ENCODE measurements around the gene SRGAP3. TPM values are rescaled to one million over a fixed set of nuclear protein-coding genes. Genes with fewer than 3 reads are reported as not detected.

SRGAP3 gene
- total RNA-seq, 1 donor: 2.5 TPM

DNA sequence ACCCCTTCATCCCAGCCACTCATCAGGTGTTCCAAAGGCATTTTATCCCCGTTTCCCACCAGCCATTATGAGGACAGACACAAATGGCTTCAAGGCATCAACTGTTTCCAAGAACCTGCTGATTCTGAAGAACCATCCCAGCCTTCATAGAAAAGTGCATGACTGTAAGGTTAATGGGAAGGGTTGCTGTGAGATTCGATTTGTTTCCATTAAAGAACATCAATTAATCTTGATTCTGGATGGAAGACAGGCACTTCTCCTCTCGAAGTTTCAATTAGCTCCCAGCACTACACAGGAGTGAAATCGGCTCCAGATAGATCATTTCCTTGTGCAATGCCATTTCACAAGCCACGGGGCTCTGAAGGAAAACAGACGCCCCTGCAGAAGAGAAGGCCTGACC, 25.8 kb downstream of the SRGAP3 start:
- no peaks in the 10 kb centered on the region for H3K4me1 ChIP-seq (ENCODE audit: insufficient read depth, low read length)
- DNase-seq (ENCODE audit: insufficient read length, low spot score, missing footprints): no peak
- no peaks in the 10 kb centered on the region for H3K79me2 ChIP-seq (ENCODE audit: insufficient read depth, low read length)
- peaks cover 5% of the 10 kb centered on the region for H3K27me3 ChIP-seq (ENCODE audit: insufficient read depth, low read length)
- TF ChIP-seq CTCF (IDR thresholded peaks at IDR 0.05; ENCODE audit: extremely low read depth, low read depth, low read length): no peak
- H3K9me3 ChIP-seq (ENCODE audit: low read depth, low read length): no peaks in the 10 kb centered on the region
- H3K4me3 ChIP-seq (ENCODE audit: insufficient read depth, low read length): no peak overlapping the region
- H3K36me3 ChIP-seq (ENCODE audit: insufficient read depth, low read length): no peaks in the 10 kb centered on the region
- H4K20me1 ChIP-seq (ENCODE audit: insufficient read depth, low read length): peaks cover 6% of the 10 kb centered on the region
- H3K4me2 ChIP-seq (ENCODE audit: insufficient read depth, low read length): no peak overlapping the region
- no peak overlapping the region for H3K27ac ChIP-seq (ENCODE audit: low read depth, low read length)
- no peak overlapping the region for H2AFZ ChIP-seq (ENCODE audit: low read length)

DNA sequence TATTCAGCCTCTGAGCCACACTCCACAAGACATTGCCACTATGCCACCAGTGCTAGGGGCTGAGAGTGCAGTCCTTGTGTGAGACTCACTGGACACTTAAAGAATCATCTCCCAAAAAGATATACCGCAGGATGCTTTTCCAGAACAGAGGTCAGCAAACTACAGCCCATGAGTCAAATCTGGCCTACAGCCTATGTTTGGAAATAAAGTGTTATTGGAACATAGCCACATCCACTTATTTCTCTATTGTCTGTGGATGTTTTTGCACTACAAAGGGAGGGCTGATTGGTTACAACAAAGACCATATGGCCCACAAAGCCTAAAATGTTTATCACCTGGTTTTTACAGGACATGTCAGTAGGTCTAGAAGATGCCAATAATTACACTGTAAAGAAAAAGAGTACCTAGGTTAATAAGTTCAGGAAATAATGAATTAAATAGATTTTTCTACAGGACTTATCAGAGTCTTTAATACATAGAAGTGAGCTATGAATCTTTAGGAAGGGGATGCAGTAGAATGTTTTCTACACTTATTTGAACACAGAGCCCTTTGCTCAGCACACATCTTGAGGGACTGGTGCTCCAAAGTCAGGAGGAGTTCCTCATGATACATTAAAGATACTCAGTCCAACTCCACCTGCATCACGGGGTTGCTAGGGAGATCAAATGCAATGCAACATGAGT, 26.3 kb downstream of the SRGAP3 start:
- Histone ChIP-seq H3K4me1 (ENCODE audit: insufficient read depth, low read length) (no peaks in the 10 kb centered on the region), H3K4me3 (ENCODE audit: insufficient read depth, low read length) (no peak overlapping the region), H4K20me1 (ENCODE audit: insufficient read depth, low read length) (peaks cover 6% of the 10 kb centered on the region), H3K27ac (ENCODE audit: low read depth, low read length) (no peak overlapping the region), H3K9me3 (ENCODE audit: low read depth, low read length) (no peaks in the 10 kb centered on the region), H3K4me2 (ENCODE audit: insufficient read depth, low read length) (no peak overlapping the region), H3K36me3 (ENCODE audit: insufficient read depth, low read length) (no peaks in the 10 kb centered on the region), H3K79me2 (ENCODE audit: insufficient read depth, low read length) (no peaks in the 10 kb centered on the region), H2AFZ (ENCODE audit: low read length) (no peak overlapping the region), H3K27me3 (ENCODE audit: insufficient read depth, low read length) (peaks cover 5% of the 10 kb centered on the region)
- DNase-seq (ENCODE audit: insufficient read length, low spot score, missing footprints): no peak
- TF ChIP-seq CTCF (IDR thresholded peaks at IDR 0.05; ENCODE audit: extremely low read depth, low read depth, low read length): no peak

DNA sequence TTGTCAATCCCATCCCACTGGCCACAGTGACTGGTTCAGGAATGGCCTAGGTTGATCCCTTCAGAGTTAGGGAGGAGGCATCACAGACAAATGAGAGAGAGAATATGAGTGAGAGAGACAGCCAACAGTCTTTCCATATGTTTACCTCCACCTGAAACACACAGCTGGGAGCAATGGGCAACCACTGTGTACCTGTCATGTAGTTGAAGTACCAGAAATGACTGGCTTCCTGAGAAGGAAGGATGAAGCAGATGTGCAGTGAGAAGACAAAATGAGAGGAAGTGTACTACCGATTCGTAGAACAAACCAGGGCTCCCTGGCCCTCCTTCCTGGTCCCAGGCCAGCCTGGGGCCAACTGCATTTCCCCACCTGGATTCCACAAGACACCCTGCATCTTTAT, 27.4 kb downstream of the SRGAP3 start:
- Histone ChIP-seq H3K9me3 (ENCODE audit: low read depth, low read length) (no peaks in the 10 kb centered on the region), H3K4me1 (ENCODE audit: insufficient read depth, low read length) (no peaks in the 10 kb centered on the region), H2AFZ (ENCODE audit: low read length) (no peak overlapping the region), H3K27me3 (ENCODE audit: insufficient read depth, low read length) (peaks cover 4% of the 10 kb centered on the region), H3K36me3 (ENCODE audit: insufficient read depth, low read length) (no peaks in the 10 kb centered on the region), H4K20me1 (ENCODE audit: insufficient read depth, low read length) (peaks cover 6% of the 10 kb centered on the region), H3K4me3 (ENCODE audit: insufficient read depth, low read length) (no peak overlapping the region), H3K4me2 (ENCODE audit: insufficient read depth, low read length) (no peak overlapping the region), H3K27ac (ENCODE audit: low read depth, low read length) (no peak overlapping the region), H3K79me2 (ENCODE audit: insufficient read depth, low read length) (no peaks in the 10 kb centered on the region)
- no peak for DNase-seq (ENCODE audit: insufficient read length, low spot score, missing footprints)
- no peak for TF ChIP-seq CTCF (IDR thresholded peaks at IDR 0.05; ENCODE audit: extremely low read depth, low read depth, low read length)

GRCh38 chr3:9218514-9218846, 31.0 kb downstream of the SRGAP3 start:
- Histone ChIP-seq H3K4me2 (ENCODE audit: insufficient read depth, low read length) (no peak overlapping the region), H4K20me1 (ENCODE audit: insufficient read depth, low read length) (peaks cover under 1% of the 10 kb centered on the region), H3K4me3 (ENCODE audit: insufficient read depth, low read length) (no peak overlapping the region), H3K9me3 (ENCODE audit: low read depth, low read length) (no peaks in the 10 kb centered on the region), H3K79me2 (ENCODE audit: insufficient read depth, low read length) (no peaks in the 10 kb centered on the region), H3K4me1 (ENCODE audit: insufficient read depth, low read length) (peaks cover 18% of the 10 kb centered on the region), H3K27me3 (ENCODE audit: insufficient read depth, low read length) (no peaks in the 10 kb centered on the region), H3K27ac (ENCODE audit: low read depth, low read length) (no peak overlapping the region), H2AFZ (ENCODE audit: low read length) (no peak overlapping the region), H3K36me3 (ENCODE audit: insufficient read depth, low read length) (no peaks in the 10 kb centered on the region)
- TF ChIP-seq CTCF (IDR thresholded peaks at IDR 0.05; ENCODE audit: extremely low read depth, low read depth, low read length): no peak
- DNase-seq (ENCODE audit: insufficient read length, low spot score, missing footprints): no peak
